Subcutaneous adipose tissue (tissue), 4 donors: ENCODE measurements around the gene INS. TPM values are rescaled to one million over a fixed set of nuclear protein-coding genes. Genes with fewer than 3 reads are reported as not detected.

Experiments used
- total RNA-seq, 4 donors: library from RNA; depleted of rRNA; stranded (reverse); fragments of >200 nt; gene quantifications; one replicate each; pipeline ENCODE4 v1.1.0, GENCODE V29; 2016
- TF ChIP-seq, protein P1 (sequence below): fragments of 450-650 bp; IDR thresholded peaks from one replicate; pipeline ENCODE4 v1.5.1; 2016; ENCODE audit warnings: low read depth, mild to moderate bottlenecking, control low read depth, antibody characterized with exemption, moderate library complexity

INS gene
- total RNA-seq, 4 donors from 2014 or later, result not detected

DNA sequence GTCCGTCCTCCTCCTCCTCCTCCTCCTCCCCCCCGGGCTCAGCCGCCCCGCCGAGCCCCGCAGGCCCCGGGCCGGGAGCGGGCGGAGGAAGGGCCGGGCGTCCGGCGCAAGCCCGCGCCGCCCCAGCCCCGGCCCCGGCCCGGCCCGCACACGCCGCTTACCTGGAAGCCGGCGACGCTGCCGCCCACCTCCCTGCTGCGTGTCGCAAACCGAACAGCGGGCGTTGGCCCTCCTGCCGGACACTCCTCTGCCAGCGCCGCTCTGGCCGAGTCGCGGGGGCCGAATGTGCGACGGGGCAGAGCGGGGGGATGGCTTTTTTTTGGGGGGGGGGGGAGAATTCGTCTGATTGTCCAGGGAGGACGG lies 23.0 kb downstream of the INS start:
- TF ChIP-seq, protein P1, sequence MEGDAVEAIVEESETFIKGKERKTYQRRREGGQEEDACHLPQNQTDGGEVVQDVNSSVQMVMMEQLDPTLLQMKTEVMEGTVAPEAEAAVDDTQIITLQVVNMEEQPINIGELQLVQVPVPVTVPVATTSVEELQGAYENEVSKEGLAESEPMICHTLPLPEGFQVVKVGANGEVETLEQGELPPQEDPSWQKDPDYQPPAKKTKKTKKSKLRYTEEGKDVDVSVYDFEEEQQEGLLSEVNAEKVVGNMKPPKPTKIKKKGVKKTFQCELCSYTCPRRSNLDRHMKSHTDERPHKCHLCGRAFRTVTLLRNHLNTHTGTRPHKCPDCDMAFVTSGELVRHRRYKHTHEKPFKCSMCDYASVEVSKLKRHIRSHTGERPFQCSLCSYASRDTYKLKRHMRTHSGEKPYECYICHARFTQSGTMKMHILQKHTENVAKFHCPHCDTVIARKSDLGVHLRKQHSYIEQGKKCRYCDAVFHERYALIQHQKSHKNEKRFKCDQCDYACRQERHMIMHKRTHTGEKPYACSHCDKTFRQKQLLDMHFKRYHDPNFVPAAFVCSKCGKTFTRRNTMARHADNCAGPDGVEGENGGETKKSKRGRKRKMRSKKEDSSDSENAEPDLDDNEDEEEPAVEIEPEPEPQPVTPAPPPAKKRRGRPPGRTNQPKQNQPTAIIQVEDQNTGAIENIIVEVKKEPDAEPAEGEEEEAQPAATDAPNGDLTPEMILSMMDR, result no peak

DNA sequence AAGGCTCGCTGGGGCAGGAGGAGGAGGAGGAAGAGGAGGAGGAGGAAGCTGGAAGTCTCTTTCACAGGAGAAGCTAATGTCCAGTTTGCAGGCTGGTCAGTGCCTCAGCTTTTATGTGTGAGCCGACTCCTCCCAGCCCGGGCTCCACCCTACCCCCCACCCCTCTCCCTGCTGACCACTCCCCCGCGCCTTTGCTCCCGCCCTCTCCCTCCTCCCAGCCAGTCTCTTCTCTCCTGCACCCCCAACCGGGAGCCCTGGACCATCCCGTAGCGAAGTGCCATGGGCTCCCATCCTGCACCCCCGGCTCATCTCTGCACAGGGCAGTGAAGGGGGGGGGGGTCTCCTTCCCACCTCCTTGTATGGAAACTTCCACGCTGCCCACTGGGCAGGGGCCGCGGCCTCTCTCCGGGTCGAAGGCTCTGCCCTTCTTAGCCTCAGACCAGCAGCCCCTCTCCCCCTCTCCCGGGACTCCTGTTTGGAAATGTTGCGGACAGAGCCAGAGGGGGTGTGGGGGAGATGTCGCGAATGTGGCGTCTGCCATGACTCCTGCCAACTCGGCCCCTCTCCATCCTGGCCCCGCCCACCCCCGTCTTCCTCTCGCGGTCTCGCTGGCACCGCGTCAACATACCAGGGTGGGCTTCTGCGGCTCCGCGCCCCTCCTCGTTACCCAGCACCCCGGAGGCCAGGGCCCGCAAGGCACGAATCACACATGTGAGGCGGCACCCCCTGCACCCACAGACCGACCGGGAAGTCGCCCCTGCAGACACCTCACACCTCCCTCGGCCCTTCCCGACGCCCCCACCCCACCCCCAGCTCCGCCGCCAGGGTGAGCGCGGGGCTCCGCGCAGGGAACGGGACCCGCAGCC lies 23.6 kb downstream of the INS start:
- TF ChIP-seq, protein P1, result no peak

DNA sequence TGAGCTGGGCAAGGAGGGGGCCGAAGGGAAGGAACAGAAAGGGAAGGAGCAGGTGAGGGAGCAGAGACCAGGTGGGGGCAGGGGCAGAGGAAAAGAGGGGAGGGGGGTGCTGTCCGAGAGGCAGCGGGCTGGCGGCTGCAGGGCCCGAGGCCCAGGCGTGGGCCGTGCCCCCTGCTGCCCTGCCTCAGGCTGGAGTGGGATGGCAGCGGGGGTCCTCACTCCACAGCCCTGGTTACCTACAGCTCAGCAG lies 24.1 kb downstream of the INS start:
- TF ChIP-seq, protein P1, result no peak

DNA sequence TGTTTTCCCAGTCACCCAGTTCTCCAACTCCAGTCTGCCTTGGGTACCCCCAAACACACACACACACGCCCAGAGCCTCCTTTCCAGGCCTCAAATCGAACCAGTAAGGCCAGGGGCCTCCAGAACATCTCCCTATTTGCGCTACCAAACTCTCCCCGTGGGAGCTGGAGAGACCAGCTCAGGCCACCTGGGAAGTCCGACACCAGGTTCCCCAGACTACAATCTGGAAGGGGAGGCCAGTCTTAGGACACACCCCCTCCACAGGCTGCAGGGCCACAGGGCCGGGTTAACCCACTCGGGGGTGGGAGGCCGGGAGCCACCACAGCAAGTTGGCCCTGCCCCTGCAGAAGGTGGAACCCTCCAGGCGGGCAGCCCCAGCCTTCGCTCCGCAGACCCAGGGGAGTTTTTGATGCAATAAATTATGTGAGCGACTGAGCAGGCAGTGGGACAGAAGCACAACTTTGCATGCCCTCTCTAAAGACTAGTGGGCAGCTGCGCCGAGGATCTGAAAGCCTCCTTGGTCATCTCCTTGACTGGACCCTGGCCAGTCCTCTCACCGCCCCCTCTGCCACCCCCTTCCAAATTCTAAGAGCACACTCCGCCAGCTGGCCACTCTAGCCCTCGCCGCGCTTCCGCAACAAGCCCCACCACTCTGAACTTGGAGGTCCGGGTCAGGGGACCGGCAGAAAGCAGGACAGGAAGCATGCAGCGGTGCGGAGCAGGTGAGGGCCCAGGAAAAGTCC lies 24.6 kb downstream of the INS start:
- TF ChIP-seq, protein P1, result no peak

DNA sequence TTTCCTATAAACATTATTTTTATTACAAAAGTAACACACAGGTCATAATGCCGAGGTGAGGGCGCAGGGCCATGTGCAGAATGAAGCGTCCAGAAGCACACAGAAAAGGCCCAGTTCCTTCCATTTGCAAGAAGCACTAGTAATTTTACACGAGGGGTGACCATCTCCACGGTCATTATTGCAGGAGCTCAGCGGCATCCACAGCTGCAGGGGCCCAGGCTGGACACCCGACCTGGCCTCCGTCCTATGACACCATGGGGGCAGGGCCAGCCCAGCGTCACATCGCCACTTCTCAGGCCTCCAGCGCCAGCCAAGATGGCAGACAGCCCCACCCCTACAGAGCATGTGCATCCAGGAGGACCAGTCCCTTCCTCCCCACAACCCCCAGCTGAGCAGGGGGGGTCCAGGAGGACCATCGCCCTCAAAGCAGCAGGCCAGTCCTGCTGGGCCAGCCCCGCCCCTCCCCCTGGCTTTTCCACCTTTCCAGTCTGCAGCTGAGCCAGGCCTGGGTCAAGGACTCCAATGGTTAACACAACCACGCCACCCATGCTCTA lies 25.3 kb downstream of the INS start:
- TF ChIP-seq, protein P1, result no peak

DNA sequence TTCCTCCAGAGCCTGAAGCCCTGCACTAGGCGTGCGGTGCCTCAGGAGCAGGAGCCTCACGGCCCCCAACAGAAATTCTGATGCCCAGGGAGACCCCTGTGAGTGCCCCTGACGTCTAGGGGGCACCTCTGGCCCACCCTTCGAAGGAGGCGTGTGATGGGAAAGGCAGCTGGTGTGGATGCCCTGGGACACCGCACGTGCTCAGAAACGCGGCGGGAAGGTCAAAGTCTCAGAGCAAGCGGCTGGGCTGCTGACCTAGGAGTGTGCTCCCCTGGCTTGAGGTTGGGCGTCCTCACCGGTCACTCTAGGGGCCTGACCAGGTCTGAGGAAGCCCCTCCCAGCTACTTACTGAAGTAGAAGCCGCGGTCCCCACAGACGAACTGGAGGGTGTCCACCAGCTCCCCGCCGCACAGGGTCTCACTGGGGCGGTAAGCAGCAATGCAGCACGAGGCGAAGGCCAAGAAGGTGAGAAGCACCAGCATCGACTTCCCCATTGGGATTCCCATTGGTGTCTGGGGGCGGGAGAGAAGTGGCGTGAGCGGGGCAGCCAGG lies 25.9 kb downstream of the INS start:
- TF ChIP-seq, protein P1, result no peak
